B cell (primary cell): ENCODE data around the gene CLIP1.

Source experiments
- EZH2 ChIP-seq: IDR thresholded peaks from 2 replicates; pipeline ENCODE4 v1.6.1; 2012; ENCODE audit warnings: borderline replicate concordance, low read depth, mild to moderate bottlenecking, moderate library complexity, low read length; ENCODE audit not compliant: insufficient read depth, poor library complexity, severe bottlenecking
- TF ChIP-seq, protein P1 (sequence below): fragments of 200-600 bp; IDR thresholded peaks from one replicate; pipeline ENCODE4 v1.8.0; 2022; ENCODE audit warnings: antibody characterized with exemption, mild to moderate bottlenecking

DNA sequence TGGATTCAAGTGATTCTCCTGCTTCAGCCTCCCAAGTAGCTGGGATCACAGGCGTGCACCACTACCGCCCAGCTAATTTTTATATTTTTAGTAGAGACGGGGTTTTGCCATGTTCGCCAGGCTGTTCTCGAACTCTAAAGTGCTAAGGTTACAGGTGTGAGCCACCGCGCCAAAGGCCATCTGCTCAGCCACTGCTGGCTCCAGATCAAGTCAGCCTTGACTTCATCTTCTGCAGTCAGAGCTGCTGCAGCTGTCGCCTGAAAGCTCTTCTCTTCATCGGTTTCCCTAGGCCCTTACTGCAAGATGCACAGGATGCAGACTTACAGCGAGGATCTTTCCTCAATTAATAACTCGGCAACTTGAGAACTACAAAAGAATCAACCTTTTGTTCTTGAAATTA is 66.8 kb downstream of the CLIP1 start:
- TF ChIP-seq, protein P1, sequence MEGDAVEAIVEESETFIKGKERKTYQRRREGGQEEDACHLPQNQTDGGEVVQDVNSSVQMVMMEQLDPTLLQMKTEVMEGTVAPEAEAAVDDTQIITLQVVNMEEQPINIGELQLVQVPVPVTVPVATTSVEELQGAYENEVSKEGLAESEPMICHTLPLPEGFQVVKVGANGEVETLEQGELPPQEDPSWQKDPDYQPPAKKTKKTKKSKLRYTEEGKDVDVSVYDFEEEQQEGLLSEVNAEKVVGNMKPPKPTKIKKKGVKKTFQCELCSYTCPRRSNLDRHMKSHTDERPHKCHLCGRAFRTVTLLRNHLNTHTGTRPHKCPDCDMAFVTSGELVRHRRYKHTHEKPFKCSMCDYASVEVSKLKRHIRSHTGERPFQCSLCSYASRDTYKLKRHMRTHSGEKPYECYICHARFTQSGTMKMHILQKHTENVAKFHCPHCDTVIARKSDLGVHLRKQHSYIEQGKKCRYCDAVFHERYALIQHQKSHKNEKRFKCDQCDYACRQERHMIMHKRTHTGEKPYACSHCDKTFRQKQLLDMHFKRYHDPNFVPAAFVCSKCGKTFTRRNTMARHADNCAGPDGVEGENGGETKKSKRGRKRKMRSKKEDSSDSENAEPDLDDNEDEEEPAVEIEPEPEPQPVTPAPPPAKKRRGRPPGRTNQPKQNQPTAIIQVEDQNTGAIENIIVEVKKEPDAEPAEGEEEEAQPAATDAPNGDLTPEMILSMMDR = no peak
- no peak for TF ChIP-seq EZH2
